Activated T-cell treated with anti-CD3 and anti-CD28 coated beads, Interleukin-2, amount 50 U/mL, for 48 hours (primary cell): ENCODE data around the gene PAX5.
"Not testable (repeated sequence)": the region's sequence is repeated elsewhere in the genome, so short reads cannot be mapped to it uniquely, and the experiment has no call there.

Experiments
- DNase-seq, 2 experiments: peaks; one replicate each; pipeline ENCODE4 v3.0.0-alpha.2; 2020

The PAX5 gene

GRCh38 chr9:37033682-37034304, at the start of gene PAX5:
PAX5 (minus strand) TSS chr9:37034268; CDS start chr9:37034031, 237 bp downstream.
- DNase-seq, result no peak

GRCh38 chr9:37083654-37084053, 49.6 kb upstream of the PAX5 start:
- DNase-seq, result no peak

- no peak for DNase-seq
Measured at GRCh38 chr9:37082214-37082765, 48.2 kb upstream of the PAX5 start.

GRCh38 chr9:37081507-37081906, 47.4 kb upstream of the PAX5 start:
- DNase-seq, result not testable (repeated sequence)

GRCh38 chr9:37080165-37080628, 46.1 kb upstream of the PAX5 start:
- not testable (repeated sequence) for DNase-seq

- DNase-seq, result peak; percentile 93 to 94
Measured at GRCh38 chr9:37079370-37080164, 45.5 kb upstream of the PAX5 start.

GRCh38 chr9:37074790-37075189, 40.7 kb upstream of the PAX5 start:
- DNase-seq, result not testable (repeated sequence)

GRCh38 chr9:37066139-37066725, 32.2 kb upstream of the PAX5 start:
- DNase-seq, result no peak

- DNase-seq, result no peak
Measured at GRCh38 chr9:37062336-37062735, 28.3 kb upstream of the PAX5 start.

- no peak for DNase-seq
Measured at GRCh38 chr9:37061768-37062167, 27.7 kb upstream of the PAX5 start.

- no peak for DNase-seq
Measured at GRCh38 chr9:37060833-37061232, 26.8 kb upstream of the PAX5 start.

GRCh38 chr9:37056046-37056920, 22.2 kb upstream of the PAX5 start:
- no peak for DNase-seq

GRCh38 chr9:37054363-37054720, 20.3 kb upstream of the PAX5 start:
- DNase-seq, result not testable (repeated sequence)

GRCh38 chr9:37053684-37054362, 19.8 kb upstream of the PAX5 start:
- no peak for DNase-seq

- no peak for DNase-seq
Measured at GRCh38 chr9:37046683-37047082, 12.6 kb upstream of the PAX5 start.

GRCh38 chr9:37042421-37042820, 8.4 kb upstream of the PAX5 start:
- DNase-seq, result no peak

GRCh38 chr9:37040508-37041127, 6.5 kb upstream of the PAX5 start:
- DNase-seq, result no peak

- DNase-seq, result no peak
Measured at GRCh38 chr9:37038943-37039464, 4.9 kb upstream of the PAX5 start.

GRCh38 chr9:37038302-37038942, 4.4 kb upstream of the PAX5 start:
- DNase-seq, result no peak

- DNase-seq, result peak in 1 of 2 experiments; percentile 53
Measured at GRCh38 chr9:37037503-37038301, 3.6 kb upstream of the PAX5 start.
